ENCODE measurements around the gene EIF4G1. TPM values are rescaled to one million over a fixed set of nuclear protein-coding genes. Genes with fewer than 3 reads are reported as not detected.

The EIF4G1 gene
- polyA plus RNA-seq, 1 donor from 2014 or later = 66.9 TPM

DNA sequence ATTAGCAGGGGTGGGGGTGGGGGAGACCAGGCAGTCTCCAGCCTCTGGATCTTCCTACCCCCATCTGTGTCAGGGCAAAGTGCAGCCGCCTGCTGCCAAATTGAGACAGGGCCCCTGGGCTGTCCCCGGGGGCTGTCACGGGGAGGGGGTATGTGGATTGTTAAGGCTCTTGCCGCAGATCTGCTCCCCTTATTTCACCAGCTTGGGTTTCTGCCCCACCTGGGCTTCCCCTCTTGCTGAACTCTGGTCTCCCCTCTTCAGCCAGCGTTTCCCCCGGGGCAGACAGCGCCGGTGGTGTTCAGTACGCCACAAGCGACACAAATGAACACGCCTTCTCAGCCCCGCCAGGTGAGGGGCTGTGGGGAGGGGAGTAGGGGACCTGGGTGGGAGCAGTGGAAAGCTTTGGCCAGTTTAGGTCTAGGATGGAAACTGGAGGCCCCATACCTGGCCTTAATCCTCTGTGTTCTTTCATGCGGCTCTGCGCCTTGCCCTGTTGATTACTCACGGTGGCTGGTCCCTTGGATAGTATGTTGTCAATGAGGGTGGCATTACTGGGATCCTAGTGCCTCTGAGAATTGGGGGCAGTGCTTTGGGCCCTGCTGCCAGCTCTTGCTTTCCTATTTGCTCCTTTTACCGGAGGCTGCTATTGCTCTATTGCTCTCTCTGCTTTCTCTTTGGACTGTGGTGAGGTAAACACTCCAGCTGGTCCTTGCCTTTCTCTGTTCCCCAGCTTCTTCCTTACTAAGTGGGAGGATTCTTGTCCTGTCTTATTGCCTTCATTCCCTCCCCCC is 1.7 kb downstream of the EIF4G1 start:
- Histone ChIP-seq H3K9me3 (ENCODE audit: low read length) (no peaks in the 10 kb centered on the region), H3K9ac (ENCODE audit: low read length) (peak overlapping the region; percentile 81), H3K9me2 (ENCODE audit: insufficient read depth, low read length) (no peaks in the 10 kb centered on the region), H3K4me2 (ENCODE audit: low read length) (no peak overlapping the region), H3K27me3 (ENCODE audit: insufficient read depth, low read depth, low read length) (no peaks in the 10 kb centered on the region), H4K20me1 (ENCODE audit: insufficient read depth) (no peaks in the 10 kb centered on the region), H3F3A (ENCODE audit: insufficient read depth, low read length, poor library complexity, severe bottlenecking) (no peaks in the 10 kb centered on the region), H3K36me3 (ENCODE audit: insufficient read depth, low read length) (no peaks in the 10 kb centered on the region), H2AFZ (ENCODE audit: low read depth, low read length) (no peak overlapping the region), H3K4me3 (ENCODE audit: low read length) (peak overlapping the region; percentile 87), H3K27ac (ENCODE audit: low read length) (no peak overlapping the region), H3K79me2 (replicated peaks; ENCODE audit: insufficient read depth, low read length) (peaks cover 35% of the 10 kb centered on the region)
- TF ChIP-seq MXI1 (conservative IDR thresholded peaks at IDR 0.05; ENCODE audit: poor library complexity, severe bottlenecking) (no peak), SMC3 (conservative IDR thresholded peaks at IDR 0.05; ENCODE audit: poor library complexity) (no peak), EP300 (conservative IDR thresholded peaks at IDR 0.05; ENCODE audit: poor library complexity, severe bottlenecking) (no peak), TAF1 (IDR thresholded peaks at IDR 0.05; ENCODE audit: low read depth) (no peak), RAD21 (conservative IDR thresholded peaks at IDR 0.05) (no peak), EZH2 (IDR thresholded peaks at IDR 0.05; ENCODE audit: borderline replicate concordance, insufficient read depth, low read length, poor library complexity, severe bottlenecking) (no peak), POLR2AphosphoS5 (IDR thresholded peaks at IDR 0.05) (no peak)
- TF ChIP-seq, protein P1, sequence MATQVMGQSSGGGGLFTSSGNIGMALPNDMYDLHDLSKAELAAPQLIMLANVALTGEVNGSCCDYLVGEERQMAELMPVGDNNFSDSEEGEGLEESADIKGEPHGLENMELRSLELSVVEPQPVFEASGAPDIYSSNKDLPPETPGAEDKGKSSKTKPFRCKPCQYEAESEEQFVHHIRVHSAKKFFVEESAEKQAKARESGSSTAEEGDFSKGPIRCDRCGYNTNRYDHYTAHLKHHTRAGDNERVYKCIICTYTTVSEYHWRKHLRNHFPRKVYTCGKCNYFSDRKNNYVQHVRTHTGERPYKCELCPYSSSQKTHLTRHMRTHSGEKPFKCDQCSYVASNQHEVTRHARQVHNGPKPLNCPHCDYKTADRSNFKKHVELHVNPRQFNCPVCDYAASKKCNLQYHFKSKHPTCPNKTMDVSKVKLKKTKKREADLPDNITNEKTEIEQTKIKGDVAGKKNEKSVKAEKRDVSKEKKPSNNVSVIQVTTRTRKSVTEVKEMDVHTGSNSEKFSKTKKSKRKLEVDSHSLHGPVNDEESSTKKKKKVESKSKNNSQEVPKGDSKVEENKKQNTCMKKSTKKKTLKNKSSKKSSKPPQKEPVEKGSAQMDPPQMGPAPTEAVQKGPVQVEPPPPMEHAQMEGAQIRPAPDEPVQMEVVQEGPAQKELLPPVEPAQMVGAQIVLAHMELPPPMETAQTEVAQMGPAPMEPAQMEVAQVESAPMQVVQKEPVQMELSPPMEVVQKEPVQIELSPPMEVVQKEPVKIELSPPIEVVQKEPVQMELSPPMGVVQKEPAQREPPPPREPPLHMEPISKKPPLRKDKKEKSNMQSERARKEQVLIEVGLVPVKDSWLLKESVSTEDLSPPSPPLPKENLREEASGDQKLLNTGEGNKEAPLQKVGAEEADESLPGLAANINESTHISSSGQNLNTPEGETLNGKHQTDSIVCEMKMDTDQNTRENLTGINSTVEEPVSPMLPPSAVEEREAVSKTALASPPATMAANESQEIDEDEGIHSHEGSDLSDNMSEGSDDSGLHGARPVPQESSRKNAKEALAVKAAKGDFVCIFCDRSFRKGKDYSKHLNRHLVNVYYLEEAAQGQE (IDR thresholded peaks at IDR 0.05; ENCODE audit: borderline replicate concordance) = no peak
- TF ChIP-seq, protein P2, sequence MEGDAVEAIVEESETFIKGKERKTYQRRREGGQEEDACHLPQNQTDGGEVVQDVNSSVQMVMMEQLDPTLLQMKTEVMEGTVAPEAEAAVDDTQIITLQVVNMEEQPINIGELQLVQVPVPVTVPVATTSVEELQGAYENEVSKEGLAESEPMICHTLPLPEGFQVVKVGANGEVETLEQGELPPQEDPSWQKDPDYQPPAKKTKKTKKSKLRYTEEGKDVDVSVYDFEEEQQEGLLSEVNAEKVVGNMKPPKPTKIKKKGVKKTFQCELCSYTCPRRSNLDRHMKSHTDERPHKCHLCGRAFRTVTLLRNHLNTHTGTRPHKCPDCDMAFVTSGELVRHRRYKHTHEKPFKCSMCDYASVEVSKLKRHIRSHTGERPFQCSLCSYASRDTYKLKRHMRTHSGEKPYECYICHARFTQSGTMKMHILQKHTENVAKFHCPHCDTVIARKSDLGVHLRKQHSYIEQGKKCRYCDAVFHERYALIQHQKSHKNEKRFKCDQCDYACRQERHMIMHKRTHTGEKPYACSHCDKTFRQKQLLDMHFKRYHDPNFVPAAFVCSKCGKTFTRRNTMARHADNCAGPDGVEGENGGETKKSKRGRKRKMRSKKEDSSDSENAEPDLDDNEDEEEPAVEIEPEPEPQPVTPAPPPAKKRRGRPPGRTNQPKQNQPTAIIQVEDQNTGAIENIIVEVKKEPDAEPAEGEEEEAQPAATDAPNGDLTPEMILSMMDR (IDR thresholded peaks at IDR 0.05; ENCODE audit: poor library complexity, severe bottlenecking) = no peak

DNA sequence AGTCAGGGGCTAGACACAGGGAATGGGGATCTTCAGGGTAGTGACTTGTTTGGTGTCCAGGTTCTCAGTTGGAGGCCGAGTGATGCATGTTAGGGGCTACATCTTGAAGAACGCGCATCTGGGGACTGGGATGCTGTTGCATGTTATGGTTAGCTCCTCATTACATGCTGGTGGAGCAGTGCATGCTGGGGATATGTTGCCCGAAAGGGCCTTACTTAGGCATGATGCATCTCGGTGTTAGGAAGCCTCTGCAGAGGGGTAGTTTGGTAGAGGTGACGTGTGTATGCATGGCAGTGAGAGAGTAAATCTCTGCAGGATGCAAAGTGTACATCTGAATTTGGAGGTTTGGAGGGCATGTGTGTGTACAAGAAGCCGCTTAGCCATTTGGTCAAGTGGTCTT is 2.4 kb downstream of the EIF4G1 start:
- Histone ChIP-seq H2AFZ (ENCODE audit: low read depth, low read length) (no peak overlapping the region), H3K4me3 (ENCODE audit: low read length) (peak overlapping the region; percentile 87), H4K20me1 (ENCODE audit: insufficient read depth) (no peaks in the 10 kb centered on the region), H3F3A (ENCODE audit: insufficient read depth, low read length, poor library complexity, severe bottlenecking) (no peaks in the 10 kb centered on the region), H3K4me2 (ENCODE audit: low read length) (no peak overlapping the region), H3K9me3 (ENCODE audit: low read length) (no peaks in the 10 kb centered on the region), H3K36me3 (ENCODE audit: insufficient read depth, low read length) (no peaks in the 10 kb centered on the region), H3K9ac (ENCODE audit: low read length) (no peak overlapping the region), H3K27ac (ENCODE audit: low read length) (no peak overlapping the region), H3K9me2 (ENCODE audit: insufficient read depth, low read length) (no peaks in the 10 kb centered on the region), H3K79me2 (replicated peaks; ENCODE audit: insufficient read depth, low read length) (peaks cover 35% of the 10 kb centered on the region), H3K27me3 (ENCODE audit: insufficient read depth, low read depth, low read length) (no peaks in the 10 kb centered on the region)
- no peak for TF ChIP-seq POLR2AphosphoS5 (IDR thresholded peaks at IDR 0.05)
- no peak for TF ChIP-seq TAF1 (IDR thresholded peaks at IDR 0.05; ENCODE audit: low read depth)
- no peak for TF ChIP-seq SMC3 (conservative IDR thresholded peaks at IDR 0.05; ENCODE audit: poor library complexity)
- no peak for TF ChIP-seq EP300 (conservative IDR thresholded peaks at IDR 0.05; ENCODE audit: poor library complexity, severe bottlenecking)
- TF ChIP-seq RAD21 (conservative IDR thresholded peaks at IDR 0.05) = no peak
- TF ChIP-seq, protein P1 (IDR thresholded peaks at IDR 0.05; ENCODE audit: borderline replicate concordance) = no peak
- TF ChIP-seq, protein P2 (IDR thresholded peaks at IDR 0.05; ENCODE audit: poor library complexity, severe bottlenecking) = no peak
- TF ChIP-seq MXI1 (conservative IDR thresholded peaks at IDR 0.05; ENCODE audit: poor library complexity, severe bottlenecking) = no peak
- TF ChIP-seq EZH2 (IDR thresholded peaks at IDR 0.05; ENCODE audit: borderline replicate concordance, insufficient read depth, low read length, poor library complexity, severe bottlenecking) = no peak

All from neural cell (in vitro differentiated cells).